Endodermal cell (in vitro differentiated cells): Measurements from ENCODE around the gene ELP4. TPM values are rescaled to one million over a fixed set of nuclear protein-coding genes. Genes with fewer than 3 reads are reported as not detected.

Experiments
- DNase-seq: peaks from one replicate; pipeline ENCODE4 v3.0.0-alpha.2; 2017
- H3K27ac ChIP-seq: 2 replicates; pipeline ENCODE4 v1.5.1; 2013; ENCODE audit warnings: mild to moderate bottlenecking, low read depth, low read length, moderate library complexity
- H3K27me3 ChIP-seq: 2 replicates; pipeline ENCODE4 v1.6.1; 2013; ENCODE audit warnings: mild to moderate bottlenecking, low read length, moderate library complexity; ENCODE audit not compliant: insufficient read depth, control insufficient read depth, poor library complexity, severe bottlenecking
- H3K36me3 ChIP-seq: 2 replicates; pipeline ENCODE4 v1.7.0; 2013; ENCODE audit warnings: mild to moderate bottlenecking, low read length, moderate library complexity; ENCODE audit not compliant: control insufficient read depth, insufficient read depth
- H3K4me1 ChIP-seq: one replicate; pipeline ENCODE4 v1.7.0; 2013; ENCODE audit warnings: low read length; ENCODE audit not compliant: control insufficient read depth, insufficient read depth
- H3K4me3 ChIP-seq: 2 replicates; pipeline ENCODE4 v1.5.1; 2013; ENCODE audit warnings: mild to moderate bottlenecking, low read length, moderate library complexity
- H3K9ac ChIP-seq: 2 replicates; pipeline ENCODE4 v1.6.1; 2013; ENCODE audit warnings: mild to moderate bottlenecking, low read length, moderate library complexity; ENCODE audit not compliant: poor library complexity, severe bottlenecking; ENCODE audit errors: extremely low read depth
- H3K9me3 ChIP-seq: 2 replicates; pipeline ENCODE4 v1.6.1; 2013; ENCODE audit warnings: mild to moderate bottlenecking, low read length, moderate library complexity; ENCODE audit not compliant: control insufficient read depth
- H3K27ac Mint-ChIP-seq: 2 replicates; pipeline ENCODE4 v1.8.0; 2020; ENCODE audit warnings: mixed read lengths
- H3K27me3 Mint-ChIP-seq: 2 replicates; pipeline ENCODE4 v1.8.0; 2021; ENCODE audit warnings: mild to moderate bottlenecking, mixed read lengths; ENCODE audit not compliant: insufficient read depth
- H3K36me3 Mint-ChIP-seq: 2 replicates; pipeline ENCODE4 v1.8.0; 2020; ENCODE audit warnings: low read depth, mixed read lengths
- H3K4me1 Mint-ChIP-seq: 2 replicates; pipeline ENCODE4 v1.8.0; 2020; ENCODE audit warnings: mixed read lengths
- H3K4me3 Mint-ChIP-seq: 2 replicates; pipeline ENCODE4 v1.8.0; 2020; ENCODE audit warnings: mild to moderate bottlenecking, moderate library complexity, mixed read lengths
- H3K9me3 Mint-ChIP-seq: 2 replicates; pipeline ENCODE4 v1.8.0; 2020; ENCODE audit warnings: mild to moderate bottlenecking, mixed read lengths
- WGBS, 2 experiments: methylation state at CpG; one replicate each; pipeline versions ENCODE4 v1.1.5 to v1.1.7; 2013; ENCODE audit warnings: missing lambda C conversion rate in 2 of 2, mixed read lengths in 1 of 2; ENCODE audit not compliant: insufficient coverage in 1 of 2, insufficient read length in 1 of 2; 5-methylcytosine and 5-hydroxymethylcytosine counted together
- total RNA-seq, 2 donors: library from RNA; stranded (reverse); fragmentation: NEBNext Ultra II Directional in 1 of 2; extraction: Animal tissue kit (Norgen Biotek cat#: 25700) in 1 of 2; gene quantifications; 2 replicates in 1 of 2; 3 replicates in 1 of 2; pipeline ENCODE4 v1.2.1, GENCODE V29; 2021
- TF ChIP-seq, protein P1 (sequence below): fragments of 200-600 bp; sonication (generic); conservative IDR thresholded peaks from 2 replicates; pipeline ENCODE4 v1.5.0; 2021; ENCODE audit warnings: antibody characterized with exemption, mild to moderate bottlenecking

Gene ELP4
- total RNA-seq, 2 donors from 2014 or later: 19.1 to 25.2 TPM

DNA sequence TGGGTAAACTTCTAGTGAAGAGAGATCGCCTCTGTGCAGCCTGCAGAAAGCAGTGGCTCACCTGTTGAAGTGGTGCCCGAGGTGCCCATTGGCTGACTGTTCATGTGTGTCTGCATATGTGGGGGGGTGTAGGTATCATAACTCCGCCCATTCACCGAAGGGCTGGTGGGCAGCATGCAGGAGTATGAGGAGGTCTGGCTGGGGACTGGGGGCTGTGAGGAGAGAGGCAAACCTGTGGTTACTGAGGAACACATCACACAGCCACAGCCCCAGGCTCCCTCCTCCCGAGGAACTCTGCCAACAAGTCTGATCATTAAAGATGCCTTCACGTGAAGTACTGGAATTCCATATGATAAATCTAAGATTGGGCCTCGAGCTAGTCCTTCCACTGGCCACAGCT, 281.1 kb downstream of the ELP4 start:
- Histone ChIP-seq H3K4me3 (no peak overlapping the region), H3K4me1 (no peaks in the 10 kb centered on the region), H3K9me3 (no peaks in the 10 kb centered on the region), H3K27ac (no peak overlapping the region), H3K36me3 (peaks cover 77% of the 10 kb centered on the region), H3K27me3 (peaks cover 18% of the 10 kb centered on the region), H3K9ac (no peak overlapping the region)
- TF ChIP-seq, protein P1, sequence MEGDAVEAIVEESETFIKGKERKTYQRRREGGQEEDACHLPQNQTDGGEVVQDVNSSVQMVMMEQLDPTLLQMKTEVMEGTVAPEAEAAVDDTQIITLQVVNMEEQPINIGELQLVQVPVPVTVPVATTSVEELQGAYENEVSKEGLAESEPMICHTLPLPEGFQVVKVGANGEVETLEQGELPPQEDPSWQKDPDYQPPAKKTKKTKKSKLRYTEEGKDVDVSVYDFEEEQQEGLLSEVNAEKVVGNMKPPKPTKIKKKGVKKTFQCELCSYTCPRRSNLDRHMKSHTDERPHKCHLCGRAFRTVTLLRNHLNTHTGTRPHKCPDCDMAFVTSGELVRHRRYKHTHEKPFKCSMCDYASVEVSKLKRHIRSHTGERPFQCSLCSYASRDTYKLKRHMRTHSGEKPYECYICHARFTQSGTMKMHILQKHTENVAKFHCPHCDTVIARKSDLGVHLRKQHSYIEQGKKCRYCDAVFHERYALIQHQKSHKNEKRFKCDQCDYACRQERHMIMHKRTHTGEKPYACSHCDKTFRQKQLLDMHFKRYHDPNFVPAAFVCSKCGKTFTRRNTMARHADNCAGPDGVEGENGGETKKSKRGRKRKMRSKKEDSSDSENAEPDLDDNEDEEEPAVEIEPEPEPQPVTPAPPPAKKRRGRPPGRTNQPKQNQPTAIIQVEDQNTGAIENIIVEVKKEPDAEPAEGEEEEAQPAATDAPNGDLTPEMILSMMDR: no peak
- Mint-ChIP-seq H3K36me3 (peaks cover 5% of the 10 kb centered on the region), H3K27ac (no peak overlapping the region), H3K4me1 (no peaks in the 10 kb centered on the region), H3K27me3 (peaks cover 50% of the 10 kb centered on the region), H3K4me3 (no peak overlapping the region), H3K9me3 (no peaks in the 10 kb centered on the region)
- WGBS, 2 experiments: 95 to 96% methylated on average over 3 to 7 of the region's 7 CpGs
- no peak for DNase-seq

DNA sequence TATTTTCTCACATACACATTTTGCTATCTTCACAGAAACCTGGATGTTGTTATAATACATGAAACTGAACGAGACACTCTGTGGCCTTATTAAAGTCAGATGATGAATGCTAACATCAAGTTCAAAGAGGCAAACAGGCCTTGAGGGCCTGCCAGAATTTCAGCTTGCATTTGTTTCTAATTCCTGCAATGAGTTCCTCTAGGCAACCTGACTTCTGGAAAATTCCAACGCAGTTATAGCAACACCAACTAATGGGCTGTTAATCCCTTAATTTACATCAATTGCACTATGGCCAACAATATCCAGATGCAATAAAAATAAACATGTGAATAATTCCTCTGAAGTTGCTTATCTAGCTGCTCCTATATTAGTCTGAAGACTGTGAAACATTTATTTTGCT, 282.5 kb downstream of the ELP4 start:
- 84 to 100% methylated on average over 2 of the region's 2 CpGs for WGBS, 2 experiments
- no peak for DNase-seq
- Histone ChIP-seq H3K4me1 (no peaks in the 10 kb centered on the region), H3K9ac (no peak overlapping the region), H3K36me3 (peaks cover 87% of the 10 kb centered on the region), H3K4me3 (no peak overlapping the region), H3K9me3 (no peaks in the 10 kb centered on the region), H3K27me3 (peaks cover 32% of the 10 kb centered on the region), H3K27ac (no peak overlapping the region)
- no peak overlapping the region for H3K4me3 Mint-ChIP-seq
- TF ChIP-seq, protein P1: no peak
- no peak overlapping the region for H3K27ac Mint-ChIP-seq
- H3K27me3 Mint-ChIP-seq: peaks cover 63% of the 10 kb centered on the region
- H3K36me3 Mint-ChIP-seq: peaks cover 5% of the 10 kb centered on the region
- no peaks in the 10 kb centered on the region for H3K9me3 Mint-ChIP-seq
- H3K4me1 Mint-ChIP-seq: peaks cover 6% of the 10 kb centered on the region

DNA sequence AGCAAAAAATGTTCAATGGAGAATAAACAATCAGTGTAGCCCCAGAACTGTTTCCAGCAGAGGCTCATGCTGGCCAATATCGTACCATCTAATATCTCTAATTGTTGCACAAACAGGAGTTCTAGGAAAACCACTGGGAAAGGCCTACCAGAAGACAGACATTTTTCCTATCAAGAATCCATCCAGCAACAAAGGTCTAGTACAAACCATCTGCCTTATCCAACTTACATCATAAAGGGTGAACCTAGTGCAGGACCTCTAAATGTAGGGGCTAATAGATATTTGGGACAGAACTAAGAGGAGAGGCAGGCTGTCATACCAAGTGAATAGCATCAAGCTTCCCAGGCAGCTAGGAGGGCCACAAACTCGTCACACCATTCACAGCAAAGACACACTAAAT, 282.9 kb downstream of the ELP4 start:
- Histone ChIP-seq H3K4me1 (no peaks in the 10 kb centered on the region), H3K9ac (no peak overlapping the region), H3K36me3 (peaks cover 88% of the 10 kb centered on the region), H3K27me3 (peaks cover 36% of the 10 kb centered on the region), H3K4me3 (no peak overlapping the region), H3K9me3 (no peaks in the 10 kb centered on the region), H3K27ac (no peak overlapping the region)
- H3K4me1 Mint-ChIP-seq: peaks cover 8% of the 10 kb centered on the region
- WGBS, 2 experiments: 85 to 100% methylated on average over 1 to 2 of the region's 2 CpGs
- no peak overlapping the region for H3K4me3 Mint-ChIP-seq
- no peak for DNase-seq
- peaks cover 5% of the 10 kb centered on the region for H3K36me3 Mint-ChIP-seq
- TF ChIP-seq, protein P1: no peak
- no peak overlapping the region for H3K27ac Mint-ChIP-seq
- peaks cover 68% of the 10 kb centered on the region for H3K27me3 Mint-ChIP-seq
- H3K9me3 Mint-ChIP-seq: no peaks in the 10 kb centered on the region
